Fibroblast of upper back skin (primary cell): ENCODE data around the gene ELAVL2.

ENCODE experiments used
- DNase-seq: peaks from one replicate; pipeline ENCODE4 v3.0.0-alpha.2; 2013

ELAVL2 gene

GRCh38 chr9:23821375-23822181 is 4.5 kb downstream of the ELAVL2 start:
- peak; percentile 27 for DNase-seq

- no peak for DNase-seq
Observed at GRCh38 chr9:23820451-23821374, 5.3 kb downstream of the ELAVL2 start.

- DNase-seq, result no peak
Observed at GRCh38 chr9:23819403-23819802, 6.6 kb downstream of the ELAVL2 start.

GRCh38 chr9:23814243-23814642 is 11.8 kb downstream of the ELAVL2 start:
- DNase-seq, result no peak

GRCh38 chr9:23812673-23813072 is 13.4 kb downstream of the ELAVL2 start:
- DNase-seq, result no peak

- DNase-seq, result no peak
Observed at GRCh38 chr9:23811633-23812032, 14.4 kb downstream of the ELAVL2 start.

GRCh38 chr9:23803216-23803615 is 22.8 kb downstream of the ELAVL2 start:
- DNase-seq, result no peak

- no peak for DNase-seq
Observed at GRCh38 chr9:23801523-23801922, 24.5 kb downstream of the ELAVL2 start.

GRCh38 chr9:23799521-23799920 is 26.5 kb downstream of the ELAVL2 start:
- DNase-seq, result no peak

GRCh38 chr9:23798325-23798724 is 27.7 kb downstream of the ELAVL2 start:
- DNase-seq, result no peak

- no peak for DNase-seq
Observed at GRCh38 chr9:23796209-23796608, 29.8 kb downstream of the ELAVL2 start.

GRCh38 chr9:23790351-23791260 is 35.4 kb downstream of the ELAVL2 start:
- DNase-seq, result no peak

GRCh38 chr9:23789529-23790254 is 36.3 kb downstream of the ELAVL2 start:
- no peak for DNase-seq

- DNase-seq, result no peak
Observed at GRCh38 chr9:23784962-23785361, 41.1 kb downstream of the ELAVL2 start.

- no peak for DNase-seq
Observed at GRCh38 chr9:23783509-23783908, 42.5 kb downstream of the ELAVL2 start.

GRCh38 chr9:23779220-23779619 is 46.8 kb downstream of the ELAVL2 start:
- peak; percentile 21 for DNase-seq

GRCh38 chr9:23777328-23777727 is 48.7 kb downstream of the ELAVL2 start:
- no peak for DNase-seq

GRCh38 chr9:23775549-23775948 is 50.5 kb downstream of the ELAVL2 start:
- no peak for DNase-seq

GRCh38 chr9:23774266-23774665 is 51.8 kb downstream of the ELAVL2 start:
- DNase-seq, result peak; percentile 72

GRCh38 chr9:23772385-23772783 is 53.7 kb downstream of the ELAVL2 start:
- no peak for DNase-seq

- DNase-seq, result peak; percentile 59
Observed at GRCh38 chr9:23771746-23772384, 54.2 kb downstream of the ELAVL2 start.
